HG02973 (cell line): ENCODE results near the gene VRTN.
"Not testable (repeated sequence)": the region's sequence is repeated elsewhere in the genome, so short reads cannot be mapped to it uniquely, and the experiment has no call there.

Experiments
- ATAC-seq: cut with Tn5 transposase; IDR thresholded peaks from one replicate; pipeline ENCODE4 v1.9.1; 2021; ENCODE audit warnings: moderate library complexity; ENCODE audit not compliant: unreplicated experiment

The VRTN gene

DNA sequence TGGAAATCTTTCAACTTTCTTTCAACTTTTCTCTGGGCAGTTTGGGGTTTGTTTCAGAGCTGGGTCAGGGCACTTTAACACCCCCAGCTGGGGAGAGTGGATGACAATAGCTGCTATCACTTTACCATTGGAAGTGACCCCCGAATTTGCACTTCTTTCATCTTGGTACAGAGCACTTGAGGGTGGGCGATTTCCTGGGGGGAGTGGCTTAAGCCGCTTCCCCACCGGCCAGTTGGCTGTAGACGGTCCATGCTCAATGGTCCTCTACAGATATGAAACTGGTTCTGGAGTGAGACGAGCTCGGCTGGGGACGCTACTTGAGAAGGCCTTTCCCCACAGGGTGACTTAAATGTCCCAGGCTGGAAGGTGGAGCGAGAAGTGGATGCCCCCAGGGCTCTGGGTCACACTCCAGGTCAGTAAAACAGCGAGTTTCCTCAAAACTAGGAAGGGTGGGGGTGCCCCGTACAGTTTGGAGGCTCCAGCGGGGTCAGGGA lies at the start of gene VRTN:
TSS of gene VRTN (plus strand) at position 231 of the 494 bp plus-strand sequence. CDS start 8,313 bp downstream, outside the sequence.
- ATAC-seq: no peak

DNA sequence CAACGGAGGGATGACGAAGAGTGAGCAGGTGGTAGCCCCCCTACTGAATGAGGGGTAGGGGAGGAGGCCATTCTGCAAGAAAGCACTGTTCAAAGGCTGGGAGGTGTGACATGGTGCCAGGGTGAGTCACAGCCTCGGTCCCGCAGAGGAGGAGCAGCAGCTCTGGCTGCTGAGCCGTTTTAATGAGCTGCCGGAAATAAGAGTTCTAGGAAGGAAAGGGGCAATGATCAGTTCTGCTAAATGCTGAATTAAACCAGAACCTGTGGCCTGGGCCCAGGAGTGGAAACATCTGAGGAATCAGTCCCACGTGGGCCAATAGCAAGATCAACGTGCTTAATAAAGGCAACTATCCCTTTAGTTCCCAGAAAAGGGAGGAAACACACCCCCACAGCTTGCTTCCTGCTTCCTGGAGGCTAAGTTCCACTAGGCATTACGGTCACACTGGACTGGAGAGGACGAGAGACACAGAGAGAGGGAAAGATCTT lies 49.2 kb upstream of the VRTN start:
- no peak for ATAC-seq

- ATAC-seq: no peak
Observed at GRCh38 chr14:74301594-74302151, 46.6 kb upstream of the VRTN start.

GRCh38 chr14:74302152-74302628 lies 46.1 kb upstream of the VRTN start:
- ATAC-seq: no peak

- peak; percentile 95 for ATAC-seq
Observed at GRCh38 chr14:74302634-74303569, 45.4 kb upstream of the VRTN start, which contains the start of gene ABCD4. ABCD4 (minus strand) TSS chr14:74302934; CDS start chr14:74302912, 22 bp downstream.

DNA sequence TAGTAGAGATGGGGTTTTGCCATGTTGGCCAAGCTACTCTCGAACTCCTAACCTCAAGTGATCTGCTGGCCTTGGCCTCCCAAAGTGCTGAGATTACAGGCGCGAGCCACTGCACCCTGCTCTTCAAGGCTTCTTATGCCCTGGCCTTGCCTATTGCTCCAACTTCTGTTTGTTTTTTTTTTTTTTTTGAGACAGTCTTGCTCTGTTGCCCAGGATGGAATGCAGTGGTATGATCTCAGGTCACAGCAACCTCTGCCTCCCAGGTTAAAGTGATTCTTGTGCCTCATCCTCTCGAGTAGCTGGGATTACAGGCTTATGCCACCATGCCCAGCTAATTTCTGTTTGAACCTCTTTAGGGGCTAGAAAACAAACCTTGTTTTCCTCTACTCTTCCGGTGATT lies 39.6 kb upstream of the VRTN start:
- no peak for ATAC-seq

- ATAC-seq: no peak
Observed at GRCh38 chr14:74309125-74310022, 38.9 kb upstream of the VRTN start.

DNA sequence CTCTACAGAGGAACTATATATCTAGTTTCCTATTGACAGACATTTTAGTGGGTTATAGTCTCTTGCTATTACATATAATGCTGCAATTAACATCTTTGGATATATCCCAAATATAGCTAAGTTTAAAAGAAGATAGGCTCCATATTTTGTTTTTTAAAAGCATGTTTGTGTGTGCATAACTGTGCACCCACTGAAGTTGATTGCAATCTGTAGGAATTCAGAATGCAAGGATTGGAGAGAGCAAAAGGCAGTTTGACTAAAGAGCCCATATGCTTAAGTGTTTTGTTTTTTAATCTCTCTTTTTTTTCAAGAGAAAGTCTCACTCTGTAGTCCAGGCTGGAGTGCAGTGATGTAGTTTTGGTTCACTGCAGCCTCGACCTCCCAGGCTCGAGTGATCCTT lies 36.1 kb upstream of the VRTN start:
- ATAC-seq: no peak

DNA sequence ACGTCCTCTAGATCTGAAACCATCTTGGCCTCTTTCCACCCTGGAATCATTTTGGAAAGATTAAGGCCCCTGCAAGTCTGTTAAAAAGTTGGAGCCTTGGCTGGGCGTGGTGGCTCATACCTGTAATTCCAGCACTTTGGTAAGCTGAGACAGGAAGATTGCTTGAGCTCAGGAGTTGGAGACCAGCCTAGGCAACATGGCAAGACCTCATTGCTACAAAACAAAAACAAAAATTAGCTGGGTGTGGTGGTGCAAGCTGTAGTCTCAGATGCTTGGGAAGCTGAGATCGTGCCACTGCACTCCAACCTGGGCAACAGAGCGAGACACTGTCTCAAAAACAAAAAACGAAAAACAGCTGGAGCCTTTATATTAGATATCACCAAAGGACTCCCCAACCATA lies 34.7 kb upstream of the VRTN start:
- no peak for ATAC-seq

DNA sequence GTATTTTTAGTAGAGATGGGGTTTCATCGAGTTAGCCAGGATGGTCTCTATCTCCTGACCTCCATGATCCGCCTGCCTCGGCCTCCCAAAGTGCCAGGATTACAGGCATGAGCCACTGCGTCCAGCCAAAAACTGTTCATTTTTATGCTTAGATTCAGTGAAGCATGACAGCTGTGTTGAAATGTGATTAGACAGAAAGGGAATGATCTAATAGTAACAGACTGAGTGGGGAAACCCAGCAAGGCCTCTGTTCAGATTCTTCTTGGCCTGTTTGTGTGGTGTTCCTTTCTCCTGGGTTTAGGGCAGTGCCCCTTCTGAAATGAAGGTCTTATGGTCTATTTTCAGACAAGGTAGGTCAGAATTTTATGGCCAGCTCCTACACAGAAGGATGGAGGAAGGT lies 33.7 kb upstream of the VRTN start:
- ATAC-seq: no peak

- no peak for ATAC-seq
Observed at GRCh38 chr14:74324931-74325361, 23.3 kb upstream of the VRTN start.

- ATAC-seq: no peak
Observed at GRCh38 chr14:74325446-74325845, 22.8 kb upstream of the VRTN start.

- ATAC-seq: no peak
Observed at GRCh38 chr14:74326369-74327152, 21.7 kb upstream of the VRTN start.

DNA sequence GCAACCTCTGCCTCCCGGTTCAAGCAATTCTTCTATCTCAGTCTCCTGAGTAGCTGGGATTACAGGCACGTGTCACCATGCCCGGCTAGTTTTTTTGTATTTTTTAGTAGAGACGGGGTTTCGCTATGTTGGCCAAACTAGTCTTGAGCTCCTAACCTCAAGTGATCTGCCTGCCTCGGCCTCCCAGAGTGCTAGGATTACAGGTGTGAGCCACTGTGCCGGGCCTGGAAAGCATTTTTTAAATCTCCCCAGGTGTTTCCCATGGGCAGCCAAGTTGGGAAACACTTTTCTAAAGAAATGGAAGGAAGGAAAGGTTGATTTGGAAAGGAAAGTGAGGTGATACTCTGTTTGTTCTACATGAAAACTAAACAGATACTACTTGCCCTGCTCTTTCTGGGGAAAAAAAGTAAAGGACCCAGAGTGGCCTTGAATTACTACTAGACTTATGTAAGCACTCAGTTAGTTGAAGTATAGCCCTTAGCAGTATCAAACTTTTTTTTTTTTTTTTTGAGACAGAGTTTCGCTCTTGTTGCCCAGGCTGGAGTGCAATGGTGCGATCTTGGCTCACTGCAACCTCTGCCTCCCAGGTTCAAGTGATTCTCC lies 18.2 kb upstream of the VRTN start:
- not testable (repeated sequence) for ATAC-seq

DNA sequence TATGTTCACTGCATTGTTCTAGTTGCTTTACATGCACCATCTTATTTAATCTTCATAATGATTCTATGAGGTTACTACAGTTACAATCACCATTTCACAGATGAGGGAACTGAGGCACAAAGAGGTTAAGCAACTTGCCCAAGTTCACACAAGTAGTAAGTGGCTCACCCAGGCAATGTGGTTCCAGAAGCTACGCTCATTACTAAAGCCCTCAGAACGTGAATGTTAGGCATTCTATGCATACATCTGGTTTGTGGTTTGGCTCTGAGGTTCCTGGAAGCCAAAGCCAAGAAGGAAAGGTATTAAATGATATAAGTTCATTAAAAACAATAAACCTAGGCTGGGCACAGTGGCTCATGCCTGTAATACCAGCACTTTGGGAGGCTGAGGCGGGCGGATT lies 14.4 kb upstream of the VRTN start:
- ATAC-seq: no peak

- ATAC-seq: no peak
Observed at GRCh38 chr14:74346341-74346740, 1.9 kb upstream of the VRTN start.

DNA sequence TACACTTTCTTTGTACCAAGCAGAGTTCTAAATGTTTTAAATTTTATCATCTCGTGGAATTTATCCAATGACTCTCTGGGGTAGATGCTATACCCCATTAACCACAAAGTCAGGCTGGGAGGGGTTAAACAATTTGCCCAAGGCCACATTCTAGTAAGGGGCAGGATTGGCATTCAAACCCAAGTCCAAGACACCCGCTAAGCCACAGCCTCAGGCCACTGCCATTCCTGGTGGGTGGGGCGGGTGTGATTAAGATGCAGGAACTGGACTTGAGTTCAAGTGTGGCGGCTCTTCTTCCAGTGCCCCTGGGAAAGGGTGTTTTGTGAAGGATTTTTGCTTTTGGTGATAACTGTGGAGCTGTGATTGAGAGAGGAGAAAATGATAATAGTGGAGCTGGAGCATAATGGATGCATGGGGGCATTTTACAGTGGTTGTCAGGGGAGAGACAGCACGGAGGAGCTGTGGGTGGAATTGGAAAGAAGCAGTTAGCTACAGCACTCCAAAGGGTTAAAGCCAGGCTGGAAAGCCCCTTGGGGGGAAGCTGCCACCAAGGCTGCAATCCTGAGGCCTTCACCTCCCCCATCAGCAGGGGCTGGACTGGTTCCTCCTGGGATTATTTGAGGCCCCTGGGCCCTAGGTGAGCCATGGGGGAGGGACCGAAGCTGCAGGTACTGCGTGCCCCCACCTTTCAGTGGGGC lies 1.0 kb upstream of the VRTN start:
- no peak for ATAC-seq

DNA sequence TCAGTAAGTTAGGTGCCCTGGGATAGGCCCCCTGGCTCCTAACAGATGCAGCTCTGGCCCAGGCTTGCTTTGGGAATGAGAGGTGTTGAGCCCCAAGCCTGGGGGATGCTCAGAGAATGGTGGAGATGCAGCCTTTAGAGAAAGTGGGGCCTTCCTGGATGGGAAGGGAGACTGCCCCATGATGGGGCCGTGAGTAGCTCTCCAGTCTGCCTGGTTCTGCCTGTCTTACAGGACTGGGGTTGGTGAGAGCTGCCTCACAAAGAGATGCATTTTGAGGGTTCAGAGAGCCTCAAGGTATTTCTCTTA lies 523 bp upstream of the VRTN start:
- no peak for ATAC-seq
